Keratinocyte (primary cell): ENCODE measurements around the gene TECTB. TPM values are rescaled to one million over a fixed set of nuclear protein-coding genes. Genes with fewer than 3 reads are reported as not detected.

ENCODE experiments used
- DNase-seq: peaks from one replicate; pipeline ENCODE4 v3.0.0-alpha.2; 2011; ENCODE audit warnings: low read depth, missing footprints, low spot score
- FAIRE-seq: peaks from 2 replicates; lab custom pipeline; 2011; peaks lifted over from hg19 to GRCh38; lab: Jason Lieb, UNC
- H2AFZ ChIP-seq: 2 replicates; pipeline ENCODE4 v1.6.0; 2012; ENCODE audit warnings: low read length, control low read depth, inconsistent platforms; ENCODE audit not compliant: control insufficient read depth
- H3K27ac ChIP-seq: 2 replicates; pipeline ENCODE4 v1.5.1; 2011; ENCODE audit warnings: low read length; ENCODE audit not compliant: control insufficient read depth, insufficient read depth
- H3K27me3 ChIP-seq: 3 replicates; pipeline ENCODE4 v1.6.0; 2011; ENCODE audit warnings: low read length; ENCODE audit not compliant: control insufficient read depth, insufficient read depth; ENCODE audit errors: extremely low read depth
- H3K36me3 ChIP-seq, 2 experiments: 2 replicates in 1 of 2; 3 replicates in 1 of 2; pipeline ENCODE4 v1.5.1; 2011; ENCODE audit warnings: low read length in 2 of 2, mild to moderate bottlenecking in 1 of 2; ENCODE audit not compliant: control insufficient read depth in 2 of 2, insufficient read depth in 2 of 2; ENCODE audit errors: extremely low read depth in 1 of 2
- H3K4me1 ChIP-seq: 3 replicates; pipeline ENCODE4 v1.5.1; 2011; ENCODE audit warnings: low read length; ENCODE audit not compliant: control insufficient read depth, insufficient read depth; ENCODE audit errors: extremely low read depth
- H3K4me2 ChIP-seq: 3 replicates; pipeline ENCODE4 v1.6.0; 2011; ENCODE audit warnings: low read depth, low read length; ENCODE audit not compliant: control insufficient read depth, insufficient read depth; ENCODE audit errors: extremely low read depth
- H3K4me3 ChIP-seq, 3 experiments: fragments of 200-600 bp in 1 of 3; sonication (generic) in 1 of 3; 2 replicates in 2 of 3; 3 replicates in 1 of 3; pipeline ENCODE4 v1.5.1; 2011 to 2016; ENCODE audit warnings: low read length in 3 of 3, mild to moderate bottlenecking in 3 of 3, control low read depth in 2 of 3, inconsistent platforms in 1 of 3, low read depth in 1 of 3, mixed read lengths in 1 of 3, mixed run types in 1 of 3, moderate library complexity in 1 of 3; ENCODE audit not compliant: control insufficient read depth in 2 of 3, insufficient read depth in 2 of 3; ENCODE audit errors: extremely low read depth in 1 of 3
- H3K79me2 ChIP-seq: 2 replicates; pipeline ENCODE4 v1.6.0; 2012; ENCODE audit warnings: low read length; ENCODE audit not compliant: control insufficient read depth, insufficient read depth
- H3K9ac ChIP-seq: 3 replicates; pipeline ENCODE4 v1.6.0; 2011; ENCODE audit warnings: low read length; ENCODE audit not compliant: control insufficient read depth, insufficient read depth; ENCODE audit errors: extremely low read depth
- H3K9me1 ChIP-seq: 3 replicates; pipeline ENCODE4 v1.6.0; 2011; ENCODE audit warnings: low read length; ENCODE audit not compliant: control insufficient read depth, insufficient read depth; ENCODE audit errors: extremely low read depth
- H3K9me3 ChIP-seq: 2 replicates; pipeline ENCODE4 v1.5.1; 2012; ENCODE audit warnings: low read depth, low read length; ENCODE audit not compliant: control insufficient read depth
- H4K20me1 ChIP-seq: 3 replicates; pipeline ENCODE4 v1.6.0; 2011; ENCODE audit warnings: low read length; ENCODE audit not compliant: control insufficient read depth, insufficient read depth; ENCODE audit errors: extremely low read depth
- CTCF ChIP-seq, 3 experiments: IDR thresholded peaks in 1 of 3; conservative IDR thresholded peaks in 1 of 3; optimal IDR thresholded peaks in 1 of 3; 2 replicates in 2 of 3; 3 replicates in 1 of 3; pipeline versions ENCODE3 to v1.5.1; 2011; ENCODE audit warnings: low read length in 3 of 3, mild to moderate bottlenecking in 3 of 3, moderate library complexity in 2 of 3, control low read depth in 1 of 3, inconsistent platforms in 1 of 3; ENCODE audit not compliant: insufficient read depth in 2 of 3; ENCODE audit errors: extremely low read depth in 1 of 3
- EZH2 ChIP-seq: IDR thresholded peaks from one replicate; pipeline ENCODE4 v1.6.1; 2012; ENCODE audit warnings: inconsistent platforms, mild to moderate bottlenecking, low read length, moderate library complexity
- dilution Hi-C: fragments of 300-500 bp; cut with MboI; formaldehyde crosslinking; loops from one replicate; pipeline ENCODE4 v1.7.0; 2020; ENCODE audit warnings: low sequenced_read_pairs; ENCODE audit not compliant: extremely low pct_ligation_motif_present
- polyA plus RNA-seq, 5 experiments: library from polyadenylated mRNA; depleted of rRNA in 3 of 5; stranded (reverse) in 3 of 5; stranded (forward) in 1 of 5; unstranded in 1 of 5; fragments of >200 nt; gene quantifications; 1 replicate in 1 of 5; 2 replicates in 3 of 5; 3 replicates in 1 of 5; pipeline versions ENCODE4 v1.2.1 to v1.2.3, GENCODE V29; 2011 to 2012; ENCODE audit warnings: missing spikeins in 2 of 5, low read depth in 1 of 5, low replicate concordance in 1 of 5

The TECTB gene
- polyA plus RNA-seq, 1 donor (not counting 4 experiments of a cell fraction or from before 2014, with no cell fraction given), result not detected

GRCh38 chr10:112239347-112239746, 43.9 kb upstream of the TECTB start:
- Histone ChIP-seq H3K9me1 (no peaks in the 10 kb centered on the region), H3K27ac (no peak overlapping the region), H3K79me2 (no peaks in the 10 kb centered on the region), H3K4me3 (no peak overlapping the region), H2AFZ (no peak overlapping the region), H3K9me3 (peaks cover 6% of the 10 kb centered on the region), H3K36me3 (no peaks in the 10 kb centered on the region), H3K9ac (no peak overlapping the region), H3K4me1 (no peaks in the 10 kb centered on the region), H4K20me1 (no peaks in the 10 kb centered on the region), H3K27me3 (no peaks in the 10 kb centered on the region), H3K4me2 (no peak overlapping the region)
- DNase-seq, result no peak
- no peak for FAIRE-seq
- dilution Hi-C loops, result no loop called here
- TF ChIP-seq EZH2, result no peak
- no peak for TF ChIP-seq CTCF (optimal IDR thresholded peaks at IDR 0.05 in 1 of 3, IDR thresholded peaks at IDR 0.05 in 1 of 3, conservative IDR thresholded peaks at IDR 0.05 in 1 of 3; ENCODE audit: extremely low read depth in 1 of 3, insufficient read depth in 2 of 3, low read length in 3 of 3)

- peaks cover 6% of the 10 kb centered on the region for H3K9me3 ChIP-seq
- no peak overlapping the region for H3K9ac ChIP-seq
- DNase-seq, result no peak
- H3K27ac ChIP-seq, result no peak overlapping the region
- H3K36me3 ChIP-seq, result no peaks in the 10 kb centered on the region
- no peak for TF ChIP-seq CTCF (optimal IDR thresholded peaks at IDR 0.05 in 1 of 3, IDR thresholded peaks at IDR 0.05 in 1 of 3, conservative IDR thresholded peaks at IDR 0.05 in 1 of 3; ENCODE audit: extremely low read depth in 1 of 3, insufficient read depth in 2 of 3, low read length in 3 of 3)
- H3K4me3 ChIP-seq, result no peak overlapping the region
- no peaks in the 10 kb centered on the region for H3K9me1 ChIP-seq
- dilution Hi-C loops, result no loop called here
- H3K4me1 ChIP-seq, result no peaks in the 10 kb centered on the region
- no peaks in the 10 kb centered on the region for H3K79me2 ChIP-seq
- H2AFZ ChIP-seq, result no peak overlapping the region
- H4K20me1 ChIP-seq, result no peaks in the 10 kb centered on the region
- H3K4me2 ChIP-seq, result no peak overlapping the region
- H3K27me3 ChIP-seq, result no peaks in the 10 kb centered on the region
- no peak for FAIRE-seq
Observed at GRCh38 chr10:112240441-112240840, 42.8 kb upstream of the TECTB start.
